GM19324 (cell line): ENCODE results near the gene EHD1.

Experiments used
- ATAC-seq: cut with Tn5 transposase; IDR thresholded peaks from one replicate; pipeline ENCODE4 v1.9.1; 2021; ENCODE audit warnings: mild to moderate bottlenecking, moderate library complexity; ENCODE audit not compliant: unreplicated experiment, low FRiP score

The EHD1 gene

GRCh38 chr11:64891880-64892279 lies 13.5 kb upstream of the EHD1 start:
- ATAC-seq: no peak

GRCh38 chr11:64891215-64891848 lies 12.9 kb upstream of the EHD1 start:
- no peak for ATAC-seq

GRCh38 chr11:64890522-64890939 lies 12.1 kb upstream of the EHD1 start:
- no peak for ATAC-seq

- ATAC-seq: no peak
Measured at GRCh38 chr11:64888729-64889511, 10.5 kb upstream of the EHD1 start.

- no peak for ATAC-seq
Measured at GRCh38 chr11:64888406-64888728, 9.9 kb upstream of the EHD1 start.

GRCh38 chr11:64887757-64888405 lies 9.5 kb upstream of the EHD1 start:
- ATAC-seq: peak; percentile 59

GRCh38 chr11:64887234-64887756 lies 8.9 kb upstream of the EHD1 start:
- ATAC-seq: no peak

- ATAC-seq: no peak
Measured at GRCh38 chr11:64885367-64886286, 7.2 kb upstream of the EHD1 start.

- ATAC-seq: no peak
Measured at GRCh38 chr11:64884019-64884418, 5.6 kb upstream of the EHD1 start.

GRCh38 chr11:64883575-64883974 lies 5.2 kb upstream of the EHD1 start:
- no peak for ATAC-seq

- ATAC-seq: no peak
Measured at GRCh38 chr11:64882243-64882642, 3.8 kb upstream of the EHD1 start.

GRCh38 chr11:64881476-64881875 lies 3.1 kb upstream of the EHD1 start:
- no peak for ATAC-seq

- ATAC-seq: no peak
Measured at GRCh38 chr11:64880240-64881001, 2.0 kb upstream of the EHD1 start.

- ATAC-seq: no peak
Measured at GRCh38 chr11:64879244-64879900, 951 bp upstream of the EHD1 start.

GRCh38 chr11:64878223-64878493 lies 263 bp downstream of the EHD1 start:
- peak; percentile 15 for ATAC-seq

GRCh38 chr11:64877390-64878222 lies 815 bp downstream of the EHD1 start:
- ATAC-seq: peak; percentile 1

- no peak for ATAC-seq
Measured at GRCh38 chr11:64876835-64877341, 1.5 kb downstream of the EHD1 start.

- ATAC-seq: no peak
Measured at GRCh38 chr11:64876229-64876750, 2.1 kb downstream of the EHD1 start.
